Mucosa of descending colon (tissue), 3 donors: Measurements from ENCODE around the gene CSPG4. TPM values are rescaled to one million over a fixed set of nuclear protein-coding genes. Genes with fewer than 3 reads are reported as not detected.
"Not testable (repeated sequence)": the region's sequence is repeated elsewhere in the genome, so short reads cannot be mapped to it uniquely, and the experiment has no call there.

Source experiments
- ATAC-seq: fragments of 200-7000 bp; cut with Tn5 transposase; one replicate; pipeline ENCODE4 v1.9.1; 2020; ENCODE audit warnings: mild to moderate bottlenecking, moderate library complexity
- DNase-seq, 3 donors: peaks; one replicate each; pipeline ENCODE4 v3.0.0-alpha.2; 2020
- H3K36me3 ChIP-seq: fragments of 200-600 bp; one replicate; pipeline ENCODE4 v1.8.0; 2021; ENCODE audit warnings: low read depth, mild to moderate bottlenecking
- H3K4me1 ChIP-seq: fragments of 200-600 bp; one replicate; pipeline ENCODE4 v1.8.0; 2021; ENCODE audit warnings: low read depth, mild to moderate bottlenecking
- H3K4me3 ChIP-seq: fragments of 200-600 bp; one replicate; pipeline ENCODE4 v1.8.0; 2021; ENCODE audit warnings: mild to moderate bottlenecking
- H3K9me3 ChIP-seq: fragments of 200-600 bp; one replicate; pipeline ENCODE4 v1.8.0; 2021; ENCODE audit warnings: mild to moderate bottlenecking
- CTCF ChIP-seq: fragments of 200-600 bp; IDR thresholded peaks from one replicate; pipeline ENCODE4 v1.8.0; 2022; ENCODE audit warnings: antibody characterized with exemption, mild to moderate bottlenecking
- intact Hi-C, 2 donors: fragments of 100-400 bp; cut with DNase I in 1 of 2; cut with micrococcal nuclease in 1 of 2; formaldehyde crosslinking; loops; one replicate each; pipeline versions ENCODE4 v1.11.0 to v1.11.1; 2022; cut with DNase I, micrococcal nuclease
- long read RNA-seq, 2 donors: library from polyadenylated mRNA; unstranded; transcript quantifications; one replicate each; pipeline ENCODE4 v2.0.0, GENCODE V29; 2019 to 2021
- total RNA-seq, 3 donors: library from RNA; stranded (reverse); fragmentation: NEBNext Ultra II Directional in 2 of 3; extraction: Animal tissue kit (Norgen Biotek cat#: 25700) in 2 of 3; gene quantifications; one replicate each; pipeline versions ENCODE4 v1.2.1 to v1.2.4, GENCODE V29; 2021 to 2023
- donor health status: DM: no; HTN: no; CAD: no; lungs with moderate emphysema.
- donor health status: DM: no; HTN: no; CAD: no.
- donor health status: DM: no; HTN: yes; CAD: no.

The CSPG4 gene
- total RNA-seq = 10 to 100 TPM in 1 of 3 donors, 1 to 10 TPM in 2; 3.0 to 86.8 (median 7.8) TPM
- long read RNA-seq, donor 1, full-length matches to known transcripts = 1 of 189 reads
- long read RNA-seq, donor 1, partial matches to known transcripts = 118 of 189 reads
- long read RNA-seq, donor 1, other reads (novel, unspliced or antisense) = 70 of 189 reads
- long read RNA-seq, donor 2, partial matches to known transcripts = 0 of 2 reads
- long read RNA-seq, donor 2, other reads (novel, unspliced or antisense) = 2 of 2 reads

- TF ChIP-seq CTCF = no peak
- peak; percentile 35 for ATAC-seq
- Histone ChIP-seq H3K36me3 (no peaks in the 10 kb centered on the region), H3K4me1 (peaks cover 15% of the 10 kb centered on the region), H3K9me3 (no peaks in the 10 kb centered on the region), H3K4me3 (no peak within 1 kb of the TSS)
- intact Hi-C loops = no loop called here
- peak; percentile 39 to 63 (median 57) for DNase-seq
These were observed at the start of gene CSPG4 for GRCh38 chr15:75712668-75713337. Gene CSPG4 (minus strand): TSS chr15:75712848. CDS start chr15:75712755, 93 bp downstream.

- DNase-seq, H3K36me3 ChIP-seq, intact Hi-C loops, ATAC-seq, H3K4me1 ChIP-seq, H3K4me3 ChIP-seq, H3K9me3 ChIP-seq: not testable (repeated sequence)
These were observed 49.7 kb upstream of the CSPG4 start for GRCh38 chr15:75762357-75762718.

- Histone ChIP-seq H3K4me1 (no peaks in the 10 kb centered on the region), H3K9me3 (no peaks in the 10 kb centered on the region), H3K4me3 (no peak overlapping the region), H3K36me3 (no peaks in the 10 kb centered on the region)
- ATAC-seq (no peak), DNase-seq (no peak)
- no peak for TF ChIP-seq CTCF
- intact Hi-C loops = no loop called here
These were observed 49.1 kb upstream of the CSPG4 start for GRCh38 chr15:75761446-75762356.

GRCh38 chr15:75760704-75761435, 48.2 kb upstream of the CSPG4 start:
- Histone ChIP-seq H3K9me3 (no peaks in the 10 kb centered on the region), H3K36me3 (no peaks in the 10 kb centered on the region), H3K4me3 (no peak overlapping the region), H3K4me1 (no peaks in the 10 kb centered on the region)
- TF ChIP-seq CTCF = no peak
- intact Hi-C loops = no loop called here
- DNase-seq = no peak
- ATAC-seq = no peak

GRCh38 chr15:75760131-75760520, 47.5 kb upstream of the CSPG4 start:
- intact Hi-C loops, H3K4me1 ChIP-seq, H3K36me3 ChIP-seq, H3K4me3 ChIP-seq, ATAC-seq, H3K9me3 ChIP-seq, DNase-seq: not testable (repeated sequence)

GRCh38 chr15:75759416-75760130, 46.9 kb upstream of the CSPG4 start:
- TF ChIP-seq CTCF = no peak
- ATAC-seq = no peak
- DNase-seq = no peak
- intact Hi-C loops = no loop called here
- no peaks in the 10 kb centered on the region for H3K36me3 ChIP-seq
- H3K4me3 ChIP-seq = no peak overlapping the region
- H3K4me1 ChIP-seq = no peaks in the 10 kb centered on the region
- H3K9me3 ChIP-seq = no peaks in the 10 kb centered on the region
